OCI-LY1 (cell line): Measurements from ENCODE around the gene ANO2.

Experiments used
- H2AFZ ChIP-seq: fragments of 200-600 bp; sonication (generic), shearing (Covaris generic); 2 replicates; pipeline ENCODE4 v1.6.0; 2014; ENCODE audit warnings: antibody characterized with exemption, mild to moderate bottlenecking, low read length
- H3F3A ChIP-seq: fragments of 200-600 bp; sonication (generic), shearing (Covaris generic); 2 replicates; pipeline ENCODE4 v1.6.0; 2014; ENCODE audit warnings: mild to moderate bottlenecking, antibody characterized with exemption, low read length, moderate library complexity; ENCODE audit not compliant: insufficient read depth
- H3K27ac ChIP-seq: fragments of 200-600 bp; sonication (generic); 2 replicates; pipeline ENCODE4 v1.5.1; 2014; ENCODE audit warnings: low read length, mixed run types, mild to moderate bottlenecking, low read depth; ENCODE audit not compliant: poor library complexity, severe bottlenecking
- H3K27me3 ChIP-seq: fragments of 200-600 bp; sonication (generic); 2 replicates; pipeline ENCODE4 v1.6.0; 2014; ENCODE audit warnings: antibody characterized with exemption, mild to moderate bottlenecking, low read length, moderate library complexity; ENCODE audit not compliant: insufficient read depth
- H3K36me3 ChIP-seq: fragments of 200-600 bp; sonication (generic); 2 replicates; pipeline ENCODE4 v1.6.1; 2014; ENCODE audit warnings: mild to moderate bottlenecking, antibody characterized with exemption, low read length, moderate library complexity, mixed read lengths; ENCODE audit not compliant: insufficient read depth
- H3K4me1 ChIP-seq: fragments of 200-600 bp; sonication (generic); 2 replicates; pipeline ENCODE4 v1.5.1; 2014; ENCODE audit warnings: mild to moderate bottlenecking, low read length, moderate library complexity; ENCODE audit not compliant: insufficient read depth, severe bottlenecking
- H3K4me2 ChIP-seq: fragments of 200-600 bp; sonication (generic), shearing (Covaris generic); 2 replicates; pipeline ENCODE4 v1.6.1; 2014; ENCODE audit warnings: low read length
- H3K4me3 ChIP-seq: fragments of 200-600 bp; sonication (generic); 2 replicates; pipeline ENCODE4 v1.5.1; 2014; ENCODE audit warnings: low read length, low read depth, mild to moderate bottlenecking, mixed read lengths; ENCODE audit not compliant: poor library complexity, severe bottlenecking
- H3K79me2 ChIP-seq: fragments of 200-600 bp; shearing (Covaris generic); 2 replicates; pipeline ENCODE4 v1.6.1; 2016; ENCODE audit warnings: mixed run types, low read length, mixed read lengths; ENCODE audit not compliant: insufficient read depth
- H3K9ac ChIP-seq: fragments of 200-600 bp; sonication (generic), shearing (Covaris generic); 2 replicates; pipeline ENCODE4 v1.6.1; 2014; ENCODE audit warnings: mild to moderate bottlenecking, low read length, mixed read lengths
- H3K9me2 ChIP-seq: fragments of 200-600 bp; sonication (generic), shearing (Covaris generic); 2 replicates; pipeline ENCODE4 v1.6.1; 2014; ENCODE audit warnings: low read depth, mild to moderate bottlenecking, low read length, mixed read lengths
- H3K9me3 ChIP-seq: fragments of 200-600 bp; shearing (Covaris generic); 2 replicates; pipeline ENCODE4 v1.6.1; 2014; ENCODE audit warnings: low read length, mixed read lengths
- H4K20me1 ChIP-seq: fragments of 200-600 bp; sonication (generic), shearing (Covaris generic); 2 replicates; pipeline ENCODE4 v1.6.0; 2016; ENCODE audit warnings: mild to moderate bottlenecking, low read length; ENCODE audit not compliant: insufficient read depth
- EZH2 ChIP-seq: fragments of 200-600 bp; sonication (generic), shearing (Covaris generic); IDR thresholded peaks from 2 replicates; pipeline ENCODE4 v1.8.0; 2017; ENCODE audit warnings: borderline replicate concordance, mixed run types, mild to moderate bottlenecking, antibody characterized with exemption, low read length, moderate library complexity, mixed read lengths
- TF ChIP-seq, protein P1 (sequence below): fragments of 200-600 bp; sonication (generic), shearing (Covaris generic); IDR thresholded peaks from 2 replicates; pipeline ENCODE4 v1.5.1; 2017; ENCODE audit warnings: mild to moderate bottlenecking, antibody characterized with exemption, low read length, moderate library complexity, mixed read lengths

The ANO2 gene

DNA sequence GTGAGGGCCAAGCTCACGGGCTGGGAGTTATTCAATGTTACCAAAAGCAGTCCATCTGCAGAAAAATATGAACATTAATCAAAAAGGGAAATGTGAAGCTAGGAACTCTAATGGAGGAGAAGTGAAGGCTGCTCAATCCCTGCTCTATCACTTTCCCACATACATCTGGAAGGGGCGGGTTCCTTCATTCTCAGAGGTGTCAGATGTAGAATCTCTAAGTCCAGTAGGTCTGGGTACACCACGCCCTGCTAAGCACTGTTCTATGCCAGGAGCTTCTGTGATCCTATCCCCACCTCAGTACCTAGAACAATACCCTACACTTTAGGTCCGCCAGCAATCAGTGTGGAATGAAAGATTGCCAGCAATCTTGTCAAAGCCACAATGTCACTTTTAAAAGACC lies 37.0 kb upstream of the ANO2 start:
- Histone ChIP-seq H3K4me3 (no peak overlapping the region), H3K4me1 (no peaks in the 10 kb centered on the region), H4K20me1 (no peaks in the 10 kb centered on the region), H3K9me2 (no peaks in the 10 kb centered on the region), H3K9ac (no peak overlapping the region), H2AFZ (no peak overlapping the region), H3K9me3 (no peaks in the 10 kb centered on the region), H3F3A (no peaks in the 10 kb centered on the region), H3K36me3 (no peaks in the 10 kb centered on the region), H3K79me2 (no peaks in the 10 kb centered on the region), H3K4me2 (no peak overlapping the region), H3K27ac (no peak overlapping the region), H3K27me3 (no peaks in the 10 kb centered on the region)
- no peak for TF ChIP-seq EZH2
- TF ChIP-seq, protein P1, sequence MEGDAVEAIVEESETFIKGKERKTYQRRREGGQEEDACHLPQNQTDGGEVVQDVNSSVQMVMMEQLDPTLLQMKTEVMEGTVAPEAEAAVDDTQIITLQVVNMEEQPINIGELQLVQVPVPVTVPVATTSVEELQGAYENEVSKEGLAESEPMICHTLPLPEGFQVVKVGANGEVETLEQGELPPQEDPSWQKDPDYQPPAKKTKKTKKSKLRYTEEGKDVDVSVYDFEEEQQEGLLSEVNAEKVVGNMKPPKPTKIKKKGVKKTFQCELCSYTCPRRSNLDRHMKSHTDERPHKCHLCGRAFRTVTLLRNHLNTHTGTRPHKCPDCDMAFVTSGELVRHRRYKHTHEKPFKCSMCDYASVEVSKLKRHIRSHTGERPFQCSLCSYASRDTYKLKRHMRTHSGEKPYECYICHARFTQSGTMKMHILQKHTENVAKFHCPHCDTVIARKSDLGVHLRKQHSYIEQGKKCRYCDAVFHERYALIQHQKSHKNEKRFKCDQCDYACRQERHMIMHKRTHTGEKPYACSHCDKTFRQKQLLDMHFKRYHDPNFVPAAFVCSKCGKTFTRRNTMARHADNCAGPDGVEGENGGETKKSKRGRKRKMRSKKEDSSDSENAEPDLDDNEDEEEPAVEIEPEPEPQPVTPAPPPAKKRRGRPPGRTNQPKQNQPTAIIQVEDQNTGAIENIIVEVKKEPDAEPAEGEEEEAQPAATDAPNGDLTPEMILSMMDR: no peak

DNA sequence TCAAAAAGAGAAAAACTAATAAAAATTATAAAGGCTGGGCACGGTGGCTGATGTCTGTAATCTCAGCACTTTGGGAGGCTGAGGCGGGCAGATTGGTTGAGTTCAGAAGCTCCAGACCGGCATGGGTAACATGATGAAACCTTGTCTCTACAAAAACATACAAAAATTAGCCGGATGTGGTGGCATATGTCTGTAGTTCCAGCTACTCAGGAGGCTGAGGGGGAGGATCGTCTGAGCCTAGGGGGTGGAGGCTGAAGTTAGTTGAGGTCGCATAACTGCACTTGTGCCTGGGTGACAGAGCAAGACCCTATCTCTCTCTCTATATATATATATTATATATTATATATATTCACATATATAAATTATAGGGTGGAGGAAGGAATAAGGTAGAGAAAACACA lies 32.5 kb upstream of the ANO2 start:
- Histone ChIP-seq H3K27me3 (no peaks in the 10 kb centered on the region; the same call in 1 of the 2 replicates), H3K9ac (no peak overlapping the region), H3K4me2 (no peak overlapping the region), H3K4me1 (no peaks in the 10 kb centered on the region), H2AFZ (no peak overlapping the region), H3K9me2 (no peaks in the 10 kb centered on the region), H3F3A (no peaks in the 10 kb centered on the region), H3K36me3 (no peaks in the 10 kb centered on the region), H3K79me2 (no peaks in the 10 kb centered on the region), H3K4me3 (no peak overlapping the region), H3K27ac (no peak overlapping the region), H3K9me3 (no peaks in the 10 kb centered on the region), H4K20me1 (no peaks in the 10 kb centered on the region)
- no peak for TF ChIP-seq EZH2
- TF ChIP-seq, protein P1: no peak

DNA sequence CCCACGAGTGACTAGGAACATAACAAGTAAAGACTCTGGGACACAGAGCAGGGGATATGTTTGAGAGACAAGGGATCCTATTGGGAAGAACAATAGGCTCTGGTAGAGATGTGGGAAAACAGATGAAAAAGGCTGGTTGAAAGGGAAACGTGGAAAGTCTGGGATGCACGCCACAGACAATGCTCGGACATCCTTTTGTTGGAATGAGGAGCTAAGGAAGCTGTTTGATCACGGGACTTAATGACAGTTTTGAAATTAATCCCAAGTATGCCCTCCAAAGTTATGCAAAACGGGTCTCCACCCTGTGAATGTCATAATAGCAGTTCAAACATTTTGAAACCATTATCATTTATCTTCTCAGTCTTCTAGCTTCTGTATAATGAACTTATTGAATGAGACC lies 31.7 kb upstream of the ANO2 start:
- H3K27ac ChIP-seq: no peak overlapping the region
- H3K4me1 ChIP-seq: no peaks in the 10 kb centered on the region
- no peaks in the 10 kb centered on the region for H3K79me2 ChIP-seq
- no peaks in the 10 kb centered on the region for H3K9me3 ChIP-seq
- H3F3A ChIP-seq: no peaks in the 10 kb centered on the region
- H2AFZ ChIP-seq: no peak overlapping the region
- H3K9ac ChIP-seq: no peak overlapping the region
- H3K27me3 ChIP-seq: no peaks in the 10 kb centered on the region; the same call in 1 of the 2 replicates
- no peaks in the 10 kb centered on the region for H3K9me2 ChIP-seq
- H3K4me3 ChIP-seq: no peak overlapping the region
- H4K20me1 ChIP-seq: no peaks in the 10 kb centered on the region
- TF ChIP-seq, protein P1: no peak
- TF ChIP-seq EZH2: no peak
- H3K4me2 ChIP-seq: no peak overlapping the region
- no peaks in the 10 kb centered on the region for H3K36me3 ChIP-seq
